ENCODE data around the gene S1PR4.
"Not testable (repeated sequence)": the region's sequence is repeated elsewhere in the genome, so short reads cannot be mapped to it uniquely, and the experiment has no call there.

The S1PR4 gene

GRCh38 chr19:3176715-3177501 lies 1.7 kb upstream of the S1PR4 start:
- peak in 2 of 4 experiments; percentile 64 to 68 for DNase-seq (ENCODE audit: low read depth in 4 of 4, low spot score in 1 of 4)

- no peak for DNase-seq (ENCODE audit: low read depth in 4 of 4, low spot score in 1 of 4)
Observed at GRCh38 chr19:3178973-3179738, 587 bp downstream of the S1PR4 start.

DNA sequence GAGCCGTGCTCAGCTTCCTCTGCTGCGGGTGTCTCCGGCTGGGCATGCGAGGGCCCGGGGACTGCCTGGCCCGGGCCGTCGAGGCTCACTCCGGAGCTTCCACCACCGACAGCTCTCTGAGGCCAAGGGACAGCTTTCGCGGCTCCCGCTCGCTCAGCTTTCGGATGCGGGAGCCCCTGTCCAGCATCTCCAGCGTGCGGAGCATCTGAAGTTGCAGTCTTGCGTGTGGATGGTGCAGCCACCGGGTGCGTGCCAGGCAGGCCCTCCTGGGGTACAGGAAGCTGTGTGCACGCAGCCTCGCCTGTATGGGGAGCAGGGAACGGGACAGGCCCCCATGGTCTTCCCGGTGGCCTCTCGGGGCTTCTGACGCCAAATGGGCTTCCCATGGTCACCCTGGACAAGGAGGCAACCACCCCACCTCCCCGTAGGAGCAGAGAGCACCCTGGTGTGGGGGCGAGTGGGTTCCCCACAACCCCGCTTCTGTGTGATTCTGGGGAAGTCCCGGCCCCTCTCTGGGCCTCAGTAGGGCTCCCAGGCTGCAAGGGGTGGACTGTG lies 1.2 kb downstream of the S1PR4 start:
- DNase-seq (ENCODE audit: low read depth in 4 of 4, low spot score in 1 of 4) = peak in 1 of 4 experiments; percentile 36

DNA sequence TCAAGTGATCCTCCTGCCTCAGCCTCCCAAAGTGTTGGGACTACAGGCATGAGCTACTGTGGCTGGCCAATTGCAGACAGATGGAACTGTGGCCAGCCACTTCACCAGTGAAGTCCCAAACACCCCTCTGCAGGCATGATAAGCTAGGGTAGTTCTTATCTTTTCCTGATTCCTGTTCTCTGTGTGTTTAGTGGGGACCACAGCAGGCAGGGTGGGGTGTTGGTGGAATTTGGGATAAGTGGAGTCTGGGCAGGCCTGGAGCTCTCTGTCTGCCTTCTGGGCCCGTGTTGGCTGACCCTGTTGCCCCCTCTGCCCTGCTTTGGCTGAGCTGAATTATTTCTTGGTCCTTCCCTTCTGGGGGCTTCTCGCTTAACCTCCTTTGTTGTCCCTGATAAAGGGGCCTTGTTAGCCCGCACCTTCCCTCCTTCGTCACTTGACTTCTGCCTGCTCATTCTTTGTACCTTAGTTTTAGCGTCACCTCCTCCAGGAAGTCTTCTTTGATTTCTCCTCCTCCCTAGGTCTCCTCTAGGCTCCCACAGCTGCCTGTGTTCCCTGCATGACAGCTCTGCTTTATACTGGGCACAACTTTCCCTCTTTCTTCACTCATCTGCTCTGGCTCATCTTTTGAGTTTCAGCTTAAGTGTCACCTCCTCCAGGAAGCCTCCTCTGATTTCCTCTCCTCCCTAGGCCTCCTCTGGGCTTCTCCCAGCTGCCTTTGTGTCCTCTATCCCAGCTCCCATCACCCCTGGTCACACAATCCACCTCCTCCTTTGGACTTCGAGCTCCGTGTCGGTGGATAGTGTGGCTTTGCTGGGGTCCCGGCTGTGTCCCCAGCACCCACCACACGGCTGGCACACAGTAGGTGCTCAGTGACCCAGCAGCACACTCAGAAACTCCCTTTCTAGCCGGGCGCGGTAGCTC lies 5.4 kb downstream of the S1PR4 start:
- no peak for DNase-seq (ENCODE audit: low read depth in 4 of 4, low spot score in 1 of 4)

GRCh38 chr19:3184847-3185460 lies 6.4 kb downstream of the S1PR4 start:
- peak in 2 of 4 experiments; percentile 57 to 64 for DNase-seq (ENCODE audit: low read depth in 4 of 4, low spot score in 1 of 4)

DNA sequence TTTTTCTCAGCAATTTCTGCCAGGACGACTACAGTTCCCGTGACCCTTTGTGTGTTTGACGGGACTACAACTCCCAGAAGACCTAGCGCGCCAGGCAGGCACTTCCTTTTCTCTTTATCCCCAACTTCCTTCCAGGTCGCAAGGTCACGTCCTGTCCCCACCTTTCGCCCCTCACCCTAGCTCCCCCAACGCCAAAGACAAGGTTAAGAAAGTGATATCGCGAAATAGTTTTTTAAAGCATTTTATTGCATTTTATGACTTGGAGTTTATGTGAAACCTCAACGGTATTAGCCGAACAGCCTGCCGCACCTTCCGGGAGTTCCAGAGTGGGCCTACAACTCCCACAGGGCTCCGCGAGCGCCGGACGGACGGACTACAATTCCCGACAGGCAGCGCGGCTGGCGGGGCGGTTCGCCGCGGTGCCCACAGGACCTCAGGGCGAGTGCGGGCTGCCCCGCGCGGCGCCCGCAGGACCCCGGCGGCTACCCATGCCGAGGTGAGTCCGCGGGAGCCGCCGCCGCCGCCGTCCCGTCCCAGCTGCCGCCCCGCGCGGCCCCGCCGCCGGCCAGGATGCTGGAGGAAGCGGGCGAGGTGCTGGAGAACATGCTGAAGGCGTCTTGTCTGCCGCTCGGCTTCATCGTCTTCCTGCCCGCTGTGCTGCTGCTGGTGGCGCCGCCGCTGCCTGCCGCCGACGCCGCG lies 7.0 kb downstream of the S1PR4 start, which contains the start of gene NCLN:
NCLN (plus strand) TSS at position 470 of the 699 bp plus-strand sequence; CDS start at position 571, 101 bp downstream.
- DNase-seq (ENCODE audit: low read depth in 4 of 4, low spot score in 1 of 4) = peak; percentile 89 to 92 (median 91)

- no peak for DNase-seq (ENCODE audit: low read depth in 4 of 4, low spot score in 1 of 4)
Observed at GRCh38 chr19:3186160-3186688, 7.7 kb downstream of the S1PR4 start.

- no peak for DNase-seq (ENCODE audit: low read depth in 4 of 4, low spot score in 1 of 4)
Observed at GRCh38 chr19:3186891-3187661, 8.5 kb downstream of the S1PR4 start.

GRCh38 chr19:3187662-3188511 lies 9.3 kb downstream of the S1PR4 start:
- no peak for DNase-seq (ENCODE audit: low read depth in 4 of 4, low spot score in 1 of 4)

GRCh38 chr19:3188627-3189596 lies 10.3 kb downstream of the S1PR4 start:
- DNase-seq (ENCODE audit: low read depth in 4 of 4, low spot score in 1 of 4) = no peak

GRCh38 chr19:3189702-3190469 lies 11.3 kb downstream of the S1PR4 start:
- DNase-seq (ENCODE audit: low read depth in 4 of 4, low spot score in 1 of 4) = no peak

GRCh38 chr19:3190470-3190770 lies 11.9 kb downstream of the S1PR4 start:
- DNase-seq (ENCODE audit: low read depth in 4 of 4, low spot score in 1 of 4) = no peak

- DNase-seq (ENCODE audit: low read depth in 4 of 4, low spot score in 1 of 4) = no peak
Observed at GRCh38 chr19:3190921-3191805, 12.6 kb downstream of the S1PR4 start.

GRCh38 chr19:3191806-3192104 lies 13.2 kb downstream of the S1PR4 start:
- DNase-seq (ENCODE audit: low read depth in 4 of 4, low spot score in 1 of 4) = not testable (repeated sequence)

GRCh38 chr19:3192228-3192635 lies 13.7 kb downstream of the S1PR4 start:
- no peak for DNase-seq (ENCODE audit: low read depth in 4 of 4, low spot score in 1 of 4)

All from stimulated activated CD4-positive, alpha-beta T cell treated with anti-CD3 and anti-CD28 coated beads, Interleukin-1b, Interleukin-23, amount 100 ng/mL, for 24 hours (primary cell).